AML-193 (cell line): ENCODE results near the gene ROBO3.

ENCODE experiments used
- DNase-seq, 2 experiments: peaks; one replicate each; lab custom pipeline; 2025; lab: John Stamatoyannopoulos, UW

ROBO3 gene, protein sequence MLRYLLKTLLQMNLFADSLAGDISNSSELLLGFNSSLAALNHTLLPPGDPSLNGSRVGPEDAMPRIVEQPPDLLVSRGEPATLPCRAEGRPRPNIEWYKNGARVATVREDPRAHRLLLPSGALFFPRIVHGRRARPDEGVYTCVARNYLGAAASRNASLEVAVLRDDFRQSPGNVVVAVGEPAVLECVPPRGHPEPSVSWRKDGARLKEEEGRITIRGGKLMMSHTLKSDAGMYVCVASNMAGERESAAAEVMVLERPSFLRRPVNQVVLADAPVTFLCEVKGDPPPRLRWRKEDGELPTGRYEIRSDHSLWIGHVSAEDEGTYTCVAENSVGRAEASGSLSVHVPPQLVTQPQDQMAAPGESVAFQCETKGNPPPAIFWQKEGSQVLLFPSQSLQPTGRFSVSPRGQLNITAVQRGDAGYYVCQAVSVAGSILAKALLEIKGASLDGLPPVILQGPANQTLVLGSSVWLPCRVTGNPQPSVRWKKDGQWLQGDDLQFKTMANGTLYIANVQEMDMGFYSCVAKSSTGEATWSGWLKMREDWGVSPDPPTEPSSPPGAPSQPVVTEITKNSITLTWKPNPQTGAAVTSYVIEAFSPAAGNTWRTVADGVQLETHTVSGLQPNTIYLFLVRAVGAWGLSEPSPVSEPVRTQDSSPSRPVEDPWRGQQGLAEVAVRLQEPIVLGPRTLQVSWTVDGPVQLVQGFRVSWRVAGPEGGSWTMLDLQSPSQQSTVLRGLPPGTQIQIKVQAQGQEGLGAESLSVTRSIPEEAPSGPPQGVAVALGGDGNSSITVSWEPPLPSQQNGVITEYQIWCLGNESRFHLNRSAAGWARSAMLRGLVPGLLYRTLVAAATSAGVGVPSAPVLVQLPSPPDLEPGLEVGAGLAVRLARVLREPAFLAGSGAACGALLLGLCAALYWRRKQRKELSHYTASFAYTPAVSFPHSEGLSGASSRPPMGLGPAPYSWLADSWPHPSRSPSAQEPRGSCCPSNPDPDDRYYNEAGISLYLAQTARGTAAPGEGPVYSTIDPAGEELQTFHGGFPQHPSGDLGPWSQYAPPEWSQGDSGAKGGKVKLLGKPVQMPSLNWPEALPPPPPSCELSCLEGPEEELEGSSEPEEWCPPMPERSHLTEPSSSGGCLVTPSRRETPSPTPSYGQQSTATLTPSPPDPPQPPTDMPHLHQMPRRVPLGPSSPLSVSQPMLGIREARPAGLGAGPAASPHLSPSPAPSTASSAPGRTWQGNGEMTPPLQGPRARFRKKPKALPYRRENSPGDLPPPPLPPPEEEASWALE (N-terminal part only)

DNA sequence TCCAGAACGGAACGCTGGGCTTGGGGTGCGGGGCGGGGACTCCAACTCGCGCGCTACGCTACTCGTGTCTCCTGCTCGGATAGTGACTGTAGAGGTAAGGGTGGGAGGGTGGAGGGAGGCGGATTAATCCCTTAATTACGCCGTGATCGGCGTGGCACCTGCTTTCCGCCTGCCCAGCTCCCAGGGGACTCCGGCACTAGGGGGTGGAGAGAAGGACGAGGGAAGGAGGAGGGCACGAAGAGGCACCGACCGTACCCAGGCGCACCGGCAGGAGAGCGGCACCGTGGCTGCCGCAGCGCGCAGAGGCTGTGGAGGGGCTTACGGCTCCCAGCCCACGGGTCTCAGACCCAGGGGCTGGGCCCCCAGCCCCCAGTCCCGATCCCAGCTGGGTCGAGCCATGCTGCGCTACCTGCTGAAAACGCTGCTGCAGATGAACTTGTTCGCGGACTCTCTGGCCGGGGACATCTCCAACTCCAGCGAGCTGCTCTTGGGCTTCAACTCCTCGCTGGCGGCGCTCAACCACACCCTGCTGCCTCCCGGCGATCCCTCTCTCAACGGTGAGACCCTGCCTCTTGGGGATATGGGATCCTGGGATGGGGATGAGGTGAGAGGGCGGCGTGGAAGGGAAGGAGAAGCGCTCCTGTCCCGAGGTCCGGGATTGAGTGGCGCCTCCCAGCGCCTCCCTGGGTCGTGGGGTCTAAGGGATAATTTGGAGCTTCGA is at the start of gene ROBO3:
TSS of gene ROBO3 (plus strand) at position 252 of the 721 bp plus-strand sequence. CDS start at position 398, 146 bp downstream.
- no peak for DNase-seq

DNA sequence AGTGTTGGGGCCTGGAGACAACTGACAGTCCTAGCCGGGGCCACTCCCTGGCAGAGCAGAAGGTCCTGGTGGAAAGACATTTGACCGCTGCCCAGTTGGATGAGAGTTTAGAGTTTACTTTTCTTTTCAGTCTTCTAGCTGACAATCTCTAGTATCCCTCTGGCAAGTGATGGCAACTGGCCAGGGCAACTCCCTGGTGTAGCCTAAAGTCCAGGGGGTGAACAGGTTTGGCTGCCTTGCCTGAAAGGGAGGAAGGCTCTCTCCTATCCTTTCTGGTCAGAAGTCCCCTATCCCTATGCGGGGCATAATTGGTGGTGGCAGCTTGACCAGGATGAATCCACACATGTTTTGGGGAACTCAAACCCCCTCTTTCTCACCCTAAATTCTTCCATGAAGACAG is 48.2 kb upstream of the ROBO3 start:
- DNase-seq, result no peak

DNA sequence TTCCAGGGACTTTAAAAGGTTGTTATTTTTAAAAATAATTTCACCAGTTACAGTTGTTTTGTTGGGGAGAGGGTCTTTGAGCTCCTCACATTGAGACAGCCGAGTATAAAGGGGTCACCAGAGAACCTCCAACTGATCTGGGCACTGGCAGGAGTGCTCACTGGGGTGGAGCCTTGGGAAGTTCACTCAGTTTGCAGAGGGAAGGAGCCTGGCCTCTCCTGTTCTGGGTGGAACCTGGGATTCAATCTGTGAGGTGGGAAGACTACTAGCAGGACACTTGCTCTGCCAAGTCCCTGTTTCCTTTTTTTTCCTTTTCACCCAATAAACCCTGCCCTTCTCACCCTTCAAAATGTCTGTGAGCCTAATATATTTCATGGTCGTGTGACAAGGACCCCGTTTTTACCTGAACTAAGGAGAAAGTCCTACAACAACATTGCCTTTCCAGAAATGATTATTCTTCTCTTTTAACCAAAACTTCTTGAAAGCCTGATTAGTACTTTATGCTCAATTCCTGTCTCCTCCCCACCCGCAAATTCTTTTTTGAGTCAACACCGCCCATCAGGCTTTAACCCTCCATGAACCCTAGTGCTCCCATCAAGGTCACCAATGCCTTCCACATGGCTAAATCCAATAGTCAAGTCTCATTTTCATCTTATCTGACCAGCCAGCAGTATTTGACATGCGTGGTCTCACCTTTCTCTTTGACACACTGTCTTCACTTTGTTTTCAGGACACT is 43.1 kb upstream of the ROBO3 start:
- no peak for DNase-seq

DNA sequence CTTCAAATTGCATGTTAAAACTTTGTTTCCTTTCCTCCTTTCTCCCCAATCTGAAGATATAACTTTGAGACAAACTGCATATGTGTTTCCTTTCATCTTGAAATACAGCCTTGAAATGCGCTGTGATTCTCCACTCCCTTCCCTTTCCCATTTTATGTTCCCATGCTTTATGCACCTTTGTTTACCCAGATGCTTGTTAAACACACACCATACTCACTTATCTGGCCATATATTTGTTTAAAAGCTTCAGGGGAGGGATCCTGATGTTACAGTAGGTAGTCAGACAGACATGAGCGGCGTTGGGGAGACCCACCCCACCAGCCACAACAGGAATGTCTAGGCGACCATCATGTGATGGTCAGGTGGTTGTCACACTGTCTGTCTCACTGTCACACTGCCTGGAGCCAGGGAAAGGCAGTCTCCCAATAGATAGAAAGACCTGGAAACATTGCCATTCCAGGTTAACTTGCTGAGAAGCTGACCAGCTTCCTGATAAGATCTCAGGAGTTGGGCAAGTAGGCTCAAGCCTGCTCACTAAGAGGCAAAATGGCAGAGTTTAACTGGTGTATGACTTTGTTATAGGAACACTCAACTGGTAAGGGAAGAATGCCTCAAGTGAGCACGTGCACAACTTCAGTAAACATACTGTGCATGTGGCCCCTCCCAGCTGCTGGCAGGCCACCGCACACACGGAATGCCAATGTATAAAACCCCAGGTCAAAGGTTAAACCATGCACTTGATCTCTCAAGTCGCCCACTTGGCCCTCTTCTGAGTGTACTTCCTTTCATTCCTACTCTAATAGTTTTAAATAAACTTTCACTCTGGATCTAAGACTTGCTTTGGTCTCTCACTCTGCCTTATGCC is 41.5 kb upstream of the ROBO3 start:
- no peak for DNase-seq

DNA sequence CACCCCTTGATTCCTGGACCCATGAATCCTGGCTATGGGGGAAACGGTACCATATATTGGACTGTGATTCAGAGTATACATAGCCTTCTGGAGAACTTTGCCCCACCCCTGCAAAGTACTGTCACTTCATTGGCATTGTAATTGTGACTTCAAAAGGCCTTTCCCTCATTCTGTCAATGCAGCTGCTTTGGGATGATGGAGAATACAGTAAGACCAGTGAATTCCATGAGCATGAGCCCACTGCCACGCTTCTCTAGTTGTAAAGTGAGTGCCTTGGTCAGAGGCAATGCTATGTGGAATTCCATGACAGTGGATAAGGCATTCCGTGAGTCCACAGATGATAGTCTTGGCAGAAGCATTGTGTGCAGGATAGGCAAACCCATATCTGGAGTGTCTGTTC is 39.4 kb upstream of the ROBO3 start:
- DNase-seq, result no peak

DNA sequence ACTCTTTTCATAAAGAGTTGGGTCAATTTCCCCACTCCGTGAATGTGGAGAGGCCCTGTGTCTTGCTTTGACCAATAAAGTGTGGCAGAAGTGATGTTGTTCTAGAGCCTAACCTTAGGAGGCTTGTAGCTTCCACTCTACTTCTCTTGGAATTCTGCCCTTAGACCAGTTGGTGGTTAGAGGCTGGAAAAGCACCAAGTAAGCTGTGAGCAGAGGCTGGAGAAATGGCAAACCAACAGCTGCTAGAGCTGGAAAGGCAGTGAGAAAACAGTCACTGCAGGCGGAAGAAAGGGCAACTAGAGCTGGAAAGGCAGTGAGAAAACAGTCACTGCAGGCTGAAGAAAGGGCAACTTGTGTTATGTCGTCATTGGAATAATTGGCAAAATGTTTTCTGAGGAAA is 35.2 kb upstream of the ROBO3 start:
- DNase-seq, result no peak

DNA sequence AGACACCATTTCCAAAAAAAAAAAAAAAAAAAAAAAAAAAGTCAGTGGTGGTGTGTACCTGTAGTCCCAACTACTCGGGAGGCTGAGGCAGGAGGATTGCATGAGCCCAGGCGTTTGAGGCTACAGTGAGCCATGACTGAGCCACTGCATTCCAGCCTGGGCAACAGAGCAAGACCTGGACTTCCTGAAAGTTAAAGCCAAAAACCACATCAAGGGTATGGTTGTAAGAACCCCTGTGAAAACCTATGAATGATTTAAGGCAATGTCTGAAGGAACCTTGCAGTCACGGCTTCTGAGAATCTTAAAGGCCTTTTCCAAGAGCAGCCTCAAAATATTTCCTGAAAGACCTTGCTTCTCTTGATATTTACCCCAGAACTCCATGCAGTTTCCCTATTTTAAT is 34.5 kb upstream of the ROBO3 start:
- DNase-seq, result no peak

DNA sequence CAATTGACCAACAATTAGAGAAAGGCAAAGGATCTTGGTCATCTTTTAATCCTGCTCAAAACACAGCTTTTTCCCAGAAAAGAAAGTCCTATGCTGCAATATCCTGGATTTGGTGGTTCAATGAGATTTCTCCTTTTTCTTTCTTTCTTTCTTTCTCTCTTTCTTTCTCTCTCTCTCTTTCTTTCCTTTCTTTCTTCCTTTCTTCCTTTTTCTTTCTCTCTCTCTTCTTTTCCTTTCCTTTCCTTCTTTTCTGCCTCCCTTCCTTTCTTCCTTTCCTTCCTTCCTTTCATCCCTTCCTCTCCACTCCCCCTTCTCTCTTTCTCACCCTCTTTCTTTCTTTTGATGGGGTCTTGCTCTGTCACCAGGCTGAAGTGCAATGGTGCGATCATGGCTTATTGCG is 33.3 kb upstream of the ROBO3 start:
- DNase-seq, result no peak

DNA sequence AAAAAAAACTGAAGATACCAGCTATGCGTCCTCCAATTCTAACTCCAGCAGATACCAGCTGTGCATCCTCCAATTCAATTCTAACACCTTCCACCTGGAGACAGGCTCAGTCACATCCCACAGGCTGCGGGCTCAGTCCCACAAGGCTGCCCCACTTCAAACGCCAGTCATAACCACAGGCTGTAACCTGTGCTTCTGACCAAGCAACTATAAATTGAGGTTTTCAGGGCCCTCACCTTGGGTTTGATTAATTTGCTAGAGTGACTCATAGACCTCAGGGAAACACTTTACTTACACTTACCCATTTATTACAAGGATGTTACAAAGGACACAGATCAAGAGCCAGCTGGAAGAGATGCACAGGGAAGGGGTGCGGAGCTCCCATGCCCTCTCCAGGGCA is 32.7 kb upstream of the ROBO3 start:
- no peak for DNase-seq

DNA sequence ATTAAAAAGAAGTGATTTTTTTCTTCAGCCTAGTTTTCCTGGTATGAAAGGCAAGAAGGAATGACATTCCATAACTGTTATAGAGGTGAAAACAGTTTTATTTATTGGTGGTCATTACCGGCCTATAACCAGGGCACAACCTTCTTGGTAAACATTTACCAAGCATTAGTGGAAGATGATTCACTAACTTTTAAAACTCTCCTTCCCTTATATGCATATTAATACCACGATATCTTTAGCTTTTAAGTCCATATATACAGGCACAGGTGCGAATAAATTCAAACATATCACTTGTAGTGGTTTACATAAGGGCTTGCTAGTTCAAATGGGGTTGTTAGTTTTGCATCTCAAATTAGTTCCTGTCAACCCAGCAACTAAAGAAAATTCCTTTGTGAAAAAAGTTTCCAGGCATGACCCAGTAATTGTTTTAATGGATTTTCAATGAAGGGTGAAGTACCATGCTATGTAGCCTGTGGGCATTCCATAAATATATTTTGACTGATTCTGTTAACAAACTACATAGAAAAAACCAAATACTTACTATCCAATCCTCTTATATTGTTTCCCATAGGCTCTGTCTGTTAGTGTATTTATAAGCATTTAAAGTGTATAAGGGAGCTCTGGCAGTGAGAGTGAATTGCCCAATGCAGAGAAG is 30.6 kb upstream of the ROBO3 start:
- no peak for DNase-seq

DNA sequence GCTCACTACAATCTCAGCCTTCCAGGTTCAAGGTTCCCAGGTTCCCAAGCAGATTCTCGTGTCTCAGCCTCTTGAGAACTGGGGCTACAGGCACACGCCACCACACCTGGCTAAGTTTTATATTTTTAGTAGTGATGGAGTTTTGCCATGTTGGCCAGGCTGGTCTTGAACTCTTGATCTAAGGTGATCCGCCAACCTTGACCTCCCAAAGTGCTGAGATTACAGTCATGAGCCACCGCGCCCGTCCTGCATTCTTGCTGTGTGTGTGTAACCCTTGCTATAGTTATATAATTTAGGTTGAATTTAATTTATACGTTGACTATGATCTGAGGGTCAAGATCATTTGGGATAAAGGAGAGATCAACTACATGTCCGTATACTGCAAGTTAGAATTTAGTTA is 29.3 kb upstream of the ROBO3 start:
- no peak for DNase-seq

DNA sequence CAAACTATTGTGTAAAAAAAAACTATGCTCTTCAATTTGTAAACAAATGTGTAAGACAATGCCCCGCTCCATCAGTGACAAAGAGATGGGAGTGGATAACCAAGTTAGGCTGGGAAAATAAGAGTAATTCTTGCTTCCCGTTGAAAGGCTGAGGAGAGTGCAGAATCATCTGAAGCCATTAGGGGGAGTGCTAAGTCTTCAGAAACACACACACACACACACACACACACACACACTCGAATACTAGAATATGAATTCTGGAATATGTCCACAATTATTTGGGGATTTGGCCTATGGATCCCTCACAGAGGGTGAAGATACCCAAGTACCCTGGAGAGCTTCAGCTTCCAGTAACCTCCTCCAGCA is 27.8 kb upstream of the ROBO3 start:
- peak; percentile 59 to 76 for DNase-seq

DNA sequence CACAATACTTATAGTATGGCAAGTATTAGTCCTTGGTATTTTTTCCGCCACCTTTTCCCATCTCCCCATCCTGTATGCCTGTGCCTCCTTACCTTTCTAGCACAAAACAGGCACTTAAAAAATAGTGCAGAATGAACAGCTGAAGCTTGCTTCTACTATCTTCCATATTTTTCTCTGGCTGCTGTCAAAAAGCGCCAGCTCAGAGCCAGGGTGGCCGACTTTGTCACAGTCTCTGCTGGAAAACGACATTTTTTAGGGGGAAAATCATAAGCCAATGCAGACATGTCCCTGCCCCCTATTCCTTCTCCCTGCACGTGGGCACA is 26.5 kb upstream of the ROBO3 start:
- no peak for DNase-seq

DNA sequence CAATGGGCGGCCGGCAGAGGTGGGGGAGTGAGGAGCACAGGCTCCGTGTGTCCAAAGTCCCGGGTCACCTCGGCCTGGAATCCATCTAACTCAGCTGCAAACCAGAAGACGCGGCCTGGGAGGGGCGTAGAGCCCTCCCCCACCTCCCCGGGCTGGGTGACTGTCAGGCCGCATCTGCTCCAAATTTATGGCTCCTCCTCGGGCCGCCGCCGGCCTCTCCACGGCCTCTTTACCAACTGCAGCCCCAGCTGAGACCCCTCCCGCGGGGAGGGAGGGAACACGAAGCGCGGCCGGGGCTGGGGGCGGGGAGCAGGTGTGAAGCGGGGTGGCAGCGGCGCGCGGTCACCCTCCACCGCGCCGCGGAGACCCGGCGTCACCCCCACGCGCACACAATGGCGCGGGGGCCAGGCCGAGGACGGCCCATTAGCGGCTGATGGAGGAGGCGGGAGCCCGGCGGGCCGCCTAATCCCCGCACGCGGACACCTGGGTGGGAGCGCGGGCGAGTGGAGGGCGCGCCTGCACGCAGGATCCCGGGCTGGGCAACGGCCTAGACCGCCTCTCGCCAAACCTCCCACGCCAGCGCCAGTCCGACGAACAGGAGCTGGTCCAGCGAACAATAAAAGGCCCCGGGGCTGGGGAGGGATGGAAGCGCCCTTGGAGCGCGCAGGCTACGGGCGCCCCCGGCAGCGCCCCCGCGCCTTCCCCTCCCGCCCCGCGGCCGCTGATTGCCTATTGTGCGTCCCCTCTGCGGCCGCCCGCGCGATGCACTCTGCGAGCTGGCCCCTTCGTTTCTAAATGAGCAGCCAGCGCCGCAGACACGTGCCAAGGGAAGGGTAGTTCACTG is 25.9 kb upstream of the ROBO3 start:
- DNase-seq, result no peak

DNA sequence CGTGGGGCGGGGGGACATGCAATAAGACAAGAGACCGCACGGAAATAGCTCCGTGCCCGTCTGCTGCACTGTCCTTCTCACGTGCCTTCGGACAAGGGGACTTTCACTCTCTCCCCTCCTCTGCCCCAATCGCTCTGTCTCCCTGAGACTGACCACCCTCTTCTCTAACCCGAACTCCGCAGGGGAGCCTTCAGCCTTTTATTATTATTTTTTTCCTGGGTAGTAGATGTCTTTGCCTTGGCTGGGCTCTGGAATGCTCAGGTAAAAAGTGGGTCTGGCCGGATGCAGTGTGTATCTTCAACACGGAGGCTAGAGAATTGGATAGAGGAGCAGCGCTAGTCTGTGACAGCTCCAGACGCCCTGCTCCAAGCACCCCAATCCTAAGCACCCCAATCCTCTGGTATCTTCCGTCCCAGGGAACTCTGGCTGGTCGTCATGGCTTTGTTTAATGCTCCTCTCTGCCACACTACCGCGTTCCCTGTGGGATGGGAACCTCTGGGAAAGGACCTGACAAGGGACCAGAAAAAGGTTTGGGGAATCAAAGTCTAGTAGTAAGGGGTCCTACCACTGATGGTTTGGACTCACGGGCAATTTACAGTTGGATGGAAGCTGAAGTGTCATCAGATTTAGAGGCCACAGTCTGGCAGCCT is 25.1 kb upstream of the ROBO3 start:
- no peak for DNase-seq

DNA sequence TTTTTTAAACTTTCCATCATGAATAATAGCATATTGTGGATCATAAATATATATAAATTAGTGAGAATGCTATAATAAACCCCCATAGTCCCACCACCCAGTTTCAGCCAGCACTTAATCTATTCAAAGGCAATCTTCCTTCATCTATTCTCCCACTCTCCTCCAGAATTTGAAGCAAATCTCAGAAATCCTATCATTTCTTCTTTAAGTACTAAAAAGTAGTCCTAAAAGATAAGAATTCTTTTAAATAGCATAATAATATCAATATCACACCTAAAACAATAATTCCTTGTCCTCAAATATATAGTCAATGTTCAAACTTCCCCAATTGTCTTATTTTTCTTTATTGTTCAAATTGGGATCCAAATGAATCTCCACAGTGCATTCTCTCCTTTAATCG is 24.6 kb upstream of the ROBO3 start:
- no peak for DNase-seq

DNA sequence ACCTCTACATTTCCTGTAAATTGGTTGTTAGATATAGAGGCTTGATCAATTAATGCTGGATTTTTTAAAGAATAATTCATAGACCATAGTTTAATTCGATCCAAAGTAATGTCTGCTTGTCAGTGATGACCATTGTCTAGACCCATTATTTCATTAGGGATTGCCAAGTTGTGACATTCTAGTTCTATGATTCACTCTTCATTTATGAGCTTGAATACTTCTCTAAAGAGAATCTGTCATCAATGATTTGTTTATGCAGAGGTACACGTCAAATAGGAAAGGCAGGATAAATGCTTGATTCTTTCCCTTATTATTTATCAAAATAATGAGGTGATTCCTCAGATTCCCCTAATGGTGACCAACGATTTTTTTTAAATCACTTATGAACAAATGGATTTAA is 24.0 kb upstream of the ROBO3 start:
- DNase-seq, result no peak

DNA sequence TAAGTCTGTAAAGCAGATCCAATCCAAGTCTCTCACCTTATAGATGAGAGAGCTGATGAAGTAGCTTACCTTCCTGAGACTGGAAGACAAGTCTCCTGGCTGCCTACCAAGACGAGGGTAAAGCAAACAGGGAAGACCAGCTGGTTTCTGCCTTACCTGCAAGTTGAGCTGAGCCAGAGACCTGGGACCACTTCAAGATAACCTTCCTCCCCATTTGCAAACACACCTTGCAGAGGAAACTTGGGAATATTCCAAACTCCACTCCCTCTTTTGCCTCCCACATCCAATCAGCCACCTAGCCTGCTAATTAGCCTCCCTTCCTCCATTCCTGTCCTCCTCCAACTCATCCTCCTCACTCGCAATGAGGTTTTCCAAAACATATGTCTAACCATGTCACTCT is 23.4 kb upstream of the ROBO3 start:
- no peak for DNase-seq
